Thymus (tissue), 14 donors: ENCODE data around the gene RASA2. TPM values are rescaled to one million over a fixed set of nuclear protein-coding genes. Genes with fewer than 3 reads are reported as not detected.
A peak's percentile ranks its signal among the peaks of the same experiment; 100 is the strongest.

Experiments used
- DNase-seq, 9 donors: peaks; one replicate each; pipeline ENCODE4 v3.0.0-alpha.2; 2013; ENCODE audit warnings: low spot score in 9 of 9, low read depth in 6 of 9, missing footprints in 1 of 9
- H3K27ac ChIP-seq, 2 donors: one replicate each; pipeline ENCODE4 v1.5.1; 2013; ENCODE audit warnings: control low read depth in 1 of 2, low read depth in 1 of 2, low read length in 1 of 2, mild to moderate bottlenecking in 1 of 2, moderate library complexity in 1 of 2
- H3K27me3 ChIP-seq, 2 donors: one replicate each; pipeline ENCODE4 v1.5.1; 2013; ENCODE audit warnings: low read length in 1 of 2; ENCODE audit not compliant: control insufficient read depth in 2 of 2, insufficient read depth in 1 of 2
- H3K36me3 ChIP-seq, 2 donors: one replicate each; pipeline ENCODE4 v1.5.1; 2013; ENCODE audit warnings: low read length in 1 of 2, mild to moderate bottlenecking in 1 of 2, moderate library complexity in 1 of 2; ENCODE audit not compliant: control insufficient read depth in 2 of 2, insufficient read depth in 2 of 2
- H3K4me1 ChIP-seq, 2 donors: one replicate each; pipeline ENCODE4 v1.5.1; 2013; ENCODE audit warnings: low read length in 2 of 2; ENCODE audit not compliant: control insufficient read depth in 2 of 2, insufficient read depth in 2 of 2
- H3K4me3 ChIP-seq, 2 donors: one replicate each; pipeline ENCODE4 v1.5.1; 2013; ENCODE audit warnings: low read length in 2 of 2, control low read depth in 1 of 2, mild to moderate bottlenecking in 1 of 2
- H3K9me3 ChIP-seq, 2 donors: one replicate each; pipeline ENCODE4 v1.5.1; 2013; ENCODE audit warnings: low read length in 1 of 2, mild to moderate bottlenecking in 1 of 2; ENCODE audit not compliant: control insufficient read depth in 2 of 2, insufficient read depth in 1 of 2
- WGBS: extraction: QIAGEN DNeasy Blood & Tissue Kit; methylation state at CpG from one replicate; pipeline ENCODE4 v1.1.7; 2013; 5-methylcytosine and 5-hydroxymethylcytosine counted together
- long read RNA-seq, 10 donors: transcript quantifications; one replicate each; lab custom pipeline, GENCODE V29; 2026
- polyA plus RNA-seq: library from polyadenylated mRNA; stranded (reverse); fragments of 200-250 nt; gene quantifications from one replicate; pipeline ENCODE4 v1.2.3, GENCODE V29; 2013
- total RNA-seq: library from RNA; stranded (reverse); fragments of 120-200 nt; gene quantifications from one replicate; pipeline ENCODE4 v1.2.4, GENCODE V29; 2013
- donor health status: healthy.

The RASA2 gene
- total RNA-seq: 16.0 TPM
- 21.1 TPM for polyA plus RNA-seq
- long read RNA-seq, donor 1: 0 reads
- long read RNA-seq, donor 2, full-length matches to known transcripts: 3 of 14 reads
- long read RNA-seq, donor 2, partial matches to known transcripts: 11 of 14 reads
- long read RNA-seq, donor 2, other reads (novel, unspliced or antisense): 0 of 14 reads
- long read RNA-seq, donor 3, full-length matches to known transcripts: 1 of 1 reads
- long read RNA-seq, donor 3, partial matches to known transcripts: 0 of 1 reads
- long read RNA-seq, donor 3, other reads (novel, unspliced or antisense): 0 of 1 reads
- long read RNA-seq, donor 4, full-length matches to known transcripts: 1 of 1 reads
- long read RNA-seq, donor 4, partial matches to known transcripts: 0 of 1 reads
- long read RNA-seq, donor 4, other reads (novel, unspliced or antisense): 0 of 1 reads
- long read RNA-seq, donor 5, full-length matches to known transcripts: 1 of 22 reads
- long read RNA-seq, donor 5, partial matches to known transcripts: 21 of 22 reads
- long read RNA-seq, donor 5, other reads (novel, unspliced or antisense): 0 of 22 reads
- long read RNA-seq, donor 6, full-length matches to known transcripts: 1 of 1 reads
- long read RNA-seq, donor 6, partial matches to known transcripts: 0 of 1 reads
- long read RNA-seq, donor 6, other reads (novel, unspliced or antisense): 0 of 1 reads
- long read RNA-seq, donor 7, full-length matches to known transcripts: 1 of 1 reads
- long read RNA-seq, donor 7, partial matches to known transcripts: 0 of 1 reads
- long read RNA-seq, donor 7, other reads (novel, unspliced or antisense): 0 of 1 reads
- long read RNA-seq, donor 8, full-length matches to known transcripts: 1 of 1 reads
- long read RNA-seq, donor 8, partial matches to known transcripts: 0 of 1 reads
- long read RNA-seq, donor 8, other reads (novel, unspliced or antisense): 0 of 1 reads
- long read RNA-seq, donor 9: 0 reads
- long read RNA-seq, donor 10, full-length matches to known transcripts: 4 of 4 reads
- long read RNA-seq, donor 10, partial matches to known transcripts: 0 of 4 reads
- long read RNA-seq, donor 10, other reads (novel, unspliced or antisense): 0 of 4 reads

- peak in 7 of 9 donors; percentile 51 to 82 (median 64) for DNase-seq
- under 1% methylated on average over 95 of the region's 96 CpGs for WGBS
- peaks cover 13 to 33% of the 10 kb centered on the region in 2 donors for H3K4me1 ChIP-seq
Measured at GRCh38 chr3:141486746-141487520, at the start of gene RASA2. TSS of gene RASA2 (plus strand) at chr3:141487027. CDS start at chr3:141487084, 57 bp downstream.

DNA sequence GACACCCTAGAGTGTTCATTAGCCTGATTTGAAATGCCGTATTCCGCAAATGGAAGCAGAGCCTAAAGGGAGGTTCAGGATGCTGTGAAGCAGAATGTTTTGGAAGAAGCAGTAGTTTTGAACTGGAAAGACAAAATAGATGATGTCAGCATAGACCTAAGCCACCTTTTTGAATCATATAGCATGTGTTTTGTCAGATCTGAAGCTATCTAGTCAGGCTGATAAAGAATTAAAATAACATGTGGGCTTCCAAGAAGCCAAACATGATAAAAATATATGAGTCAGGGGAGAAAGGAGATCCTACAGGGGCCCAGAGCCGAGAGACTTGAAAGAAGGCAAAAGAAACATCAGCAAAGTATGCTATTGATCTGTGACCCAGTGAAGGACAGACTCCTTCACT, 47.2 kb upstream of the RASA2 start:
- DNase-seq: no peak
- Histone ChIP-seq H3K4me3 (no peak overlapping the region), H3K9me3 (no peaks in the 10 kb centered on the region), H3K4me1 (peaks cover 0 to 4% of the 10 kb centered on the region in 2 donors), H3K27ac (no peak overlapping the region), H3K27me3 (no peaks in the 10 kb centered on the region), H3K36me3 (peaks cover 4 to 7% of the 10 kb centered on the region in 2 donors)
- WGBS: 91% methylated on average over 3 of the region's 3 CpGs

More at GRCh38 chr3:141486746-141487520, at the start of gene RASA2:
- Histone ChIP-seq H3K9me3 (no peaks in the 10 kb centered on the region), H3K27me3 (no peaks in the 10 kb centered on the region), H3K27ac (peak within 1 kb of the TSS; percentile 93 to 99), H3K4me3 (peak within 1 kb of the TSS; percentile 88 to 96), H3K36me3 (peaks cover 0 to 4% of the 10 kb centered on the region in 2 donors)

DNA sequence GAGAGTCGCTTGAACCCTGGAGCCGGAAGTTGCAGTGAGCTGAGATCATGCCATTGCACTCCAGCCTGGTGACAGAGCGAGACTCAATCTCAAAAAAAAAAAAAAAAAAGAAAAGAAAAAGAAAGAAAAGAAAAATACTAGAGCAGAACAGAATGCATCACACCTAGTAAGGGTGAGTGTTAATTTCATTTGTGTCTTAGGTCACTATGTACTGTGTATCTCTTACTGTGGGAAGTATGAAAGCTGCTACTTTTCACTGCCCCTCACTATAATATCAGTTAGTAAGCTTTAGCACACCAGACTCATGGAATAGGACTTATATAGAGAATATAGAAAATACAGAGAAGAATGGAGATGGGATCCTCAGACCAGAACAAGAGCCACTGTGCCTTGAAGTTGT, 45.9 kb upstream of the RASA2 start:
- no peak overlapping the region for H3K4me3 ChIP-seq
- no peak for DNase-seq
- H3K27me3 ChIP-seq: no peaks in the 10 kb centered on the region
- H3K27ac ChIP-seq: no peak overlapping the region
- H3K36me3 ChIP-seq: peaks cover 4 to 7% of the 10 kb centered on the region in 2 donors
- peaks cover 0 to 4% of the 10 kb centered on the region in 2 donors for H3K4me1 ChIP-seq
- no peaks in the 10 kb centered on the region for H3K9me3 ChIP-seq
- 99% methylated on average over 3 of the region's 3 CpGs for WGBS

GRCh38 chr3:141441381-141442364, 45.2 kb upstream of the RASA2 start:
- 78% methylated on average over 10 of the region's 10 CpGs for WGBS
- Histone ChIP-seq H3K36me3 (peaks cover 4 to 7% of the 10 kb centered on the region in 2 donors), H3K27ac (peak overlapping the region; percentile 25 to 70), H3K27me3 (no peaks in the 10 kb centered on the region), H3K4me1 (peaks cover 0 to 4% of the 10 kb centered on the region in 2 donors), H3K9me3 (no peaks in the 10 kb centered on the region), H3K4me3 (no peak overlapping the region)
- peak in 8 of 9 donors; percentile 16 to 60 (median 22) for DNase-seq

DNA sequence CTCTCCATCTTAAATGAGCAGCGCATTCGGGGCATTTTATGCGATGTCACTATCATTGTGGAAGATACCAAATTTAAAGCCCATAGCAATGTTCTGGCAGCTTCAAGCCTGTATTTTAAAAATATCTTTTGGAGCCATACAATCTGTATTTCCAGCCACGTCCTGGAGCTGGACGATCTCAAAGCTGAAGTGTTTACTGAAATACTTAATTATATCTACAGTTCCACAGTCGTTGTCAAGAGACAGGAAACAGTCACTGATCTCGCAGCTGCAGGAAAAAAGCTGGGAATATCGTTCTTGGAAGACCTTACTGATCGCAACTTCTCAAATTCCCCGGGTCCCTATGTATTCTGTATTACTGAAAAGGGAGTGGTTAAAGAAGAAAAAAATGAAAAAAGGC, 44.4 kb upstream of the RASA2 start:
- Histone ChIP-seq H3K4me1 (peaks cover 0 to 4% of the 10 kb centered on the region in 2 donors), H3K36me3 (peaks cover 4 to 7% of the 10 kb centered on the region in 2 donors)

DNA sequence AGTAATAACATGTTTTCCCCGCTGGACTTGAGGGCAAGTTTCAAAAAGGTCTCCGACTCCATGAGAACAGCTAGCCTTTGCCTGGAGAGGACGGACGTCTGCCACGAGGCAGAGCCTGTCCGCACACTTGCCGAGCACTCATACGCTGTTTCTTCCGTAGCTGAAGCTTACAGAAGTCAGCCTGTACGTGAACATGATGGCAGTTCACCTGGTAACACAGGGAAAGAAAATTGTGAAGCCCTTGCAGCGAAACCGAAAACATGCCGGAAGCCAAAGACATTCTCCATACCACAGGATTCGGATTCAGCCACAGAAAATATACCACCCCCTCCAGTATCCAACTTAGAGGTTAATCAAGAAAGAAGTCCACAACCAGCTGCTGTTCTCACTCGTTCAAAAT, 43.9 kb upstream of the RASA2 start:
- no peak for DNase-seq
- H3K27ac ChIP-seq: peak overlapping the region in 1 of 2 donors; percentile 61
- no peaks in the 10 kb centered on the region for H3K27me3 ChIP-seq
- WGBS: 99% methylated on average over 15 of the region's 15 CpGs
- H3K36me3 ChIP-seq: peaks cover 4 to 7% of the 10 kb centered on the region in 2 donors
- H3K4me1 ChIP-seq: peaks cover 0 to 4% of the 10 kb centered on the region in 2 donors
- no peaks in the 10 kb centered on the region for H3K9me3 ChIP-seq
- no peak overlapping the region for H3K4me3 ChIP-seq

More for the DNA sequence above, 44.4 kb upstream of the RASA2 start:
- no peak overlapping the region for H3K4me3 ChIP-seq
- no peaks in the 10 kb centered on the region for H3K27me3 ChIP-seq
- WGBS: 95% methylated on average over 10 of the region's 10 CpGs
- H3K9me3 ChIP-seq: no peaks in the 10 kb centered on the region
- no peak for DNase-seq
- H3K27ac ChIP-seq: peak overlapping the region; percentile 25 to 70

GRCh38 chr3:141444586-141445285, 42.1 kb upstream of the RASA2 start:
- H3K4me1 ChIP-seq: peaks cover 0 to 4% of the 10 kb centered on the region in 2 donors

More at GRCh38 chr3:141444586-141445285, 42.1 kb upstream of the RASA2 start:
- Histone ChIP-seq H3K9me3 (no peaks in the 10 kb centered on the region), H3K27ac (no peak overlapping the region), H3K36me3 (peaks cover 4 to 7% of the 10 kb centered on the region in 2 donors), H3K4me3 (no peak overlapping the region), H3K27me3 (no peaks in the 10 kb centered on the region)
- no peak for DNase-seq
- 97% methylated on average over 14 of the region's 14 CpGs for WGBS
